MM.1S (cell line): ENCODE measurements around the gene PRKCA.

Source experiments
- DNase-seq: peaks from one replicate; pipeline ENCODE4 v3.0.0-alpha.2; 2015
- H2AFZ ChIP-seq: fragments of 300-600 bp; sonication (generic); 2 replicates; pipeline ENCODE4 v1.6.0; 2016; ENCODE audit warnings: antibody characterized with exemption, low read length
- H3F3A ChIP-seq: fragments of 300-600 bp; sonication (generic); 2 replicates; pipeline ENCODE4 v1.6.1; 2016; ENCODE audit warnings: mild to moderate bottlenecking, antibody characterized with exemption, low read length, moderate library complexity, mixed read lengths; ENCODE audit not compliant: insufficient read depth
- H3K27ac ChIP-seq: fragments of 300-600 bp; sonication (generic); 2 replicates; pipeline ENCODE4 v1.5.1; 2016; ENCODE audit warnings: mild to moderate bottlenecking, low read length
- H3K27me3 ChIP-seq: fragments of 300-600 bp; sonication (generic); replicated peaks from 2 replicates; pipeline ENCODE4 v1.6.0; 2016; ENCODE audit warnings: low read length; ENCODE audit not compliant: insufficient read depth
- H3K36me3 ChIP-seq: fragments of 300-600 bp; sonication (generic); replicated peaks from 2 replicates; pipeline ENCODE4 v1.6.1; 2016; ENCODE audit warnings: mild to moderate bottlenecking, low read length, mixed read lengths; ENCODE audit not compliant: insufficient read depth
- H3K4me1 ChIP-seq: fragments of 300-600 bp; sonication (generic); 2 replicates; pipeline ENCODE4 v1.6.1; 2016; ENCODE audit warnings: low read length, mixed read lengths
- H3K4me2 ChIP-seq: fragments of 300-600 bp; sonication (generic); 2 replicates; pipeline ENCODE4 v1.6.0; 2016; ENCODE audit warnings: low read depth, low read length
- H3K4me3 ChIP-seq: fragments of 300-600 bp; sonication (generic); 2 replicates; pipeline ENCODE4 v1.5.1; 2016; ENCODE audit warnings: low read length, mixed read lengths
- H3K79me2 ChIP-seq: fragments of 300-600 bp; sonication (generic); 2 replicates; pipeline ENCODE4 v1.6.1; 2016; ENCODE audit warnings: mixed run types, low read length, mixed read lengths
- H3K9ac ChIP-seq: fragments of 300-600 bp; sonication (generic); 2 replicates; pipeline ENCODE4 v1.6.1; 2016; ENCODE audit warnings: low read length, mixed read lengths
- H3K9me2 ChIP-seq: fragments of 300-600 bp; sonication (generic); replicated peaks from 2 replicates; pipeline ENCODE4 v1.6.1; 2016; ENCODE audit warnings: mild to moderate bottlenecking, low read length, mixed read lengths; ENCODE audit not compliant: insufficient read depth
- H3K9me3 ChIP-seq: fragments of 300-600 bp; sonication (generic); replicated peaks from 2 replicates; pipeline ENCODE4 v1.6.1; 2016; ENCODE audit warnings: mild to moderate bottlenecking, low read length, mixed read lengths; ENCODE audit not compliant: insufficient read depth
- H4K20me1 ChIP-seq: fragments of 300-600 bp; sonication (generic); 2 replicates; pipeline ENCODE4 v1.6.1; 2016; ENCODE audit warnings: mild to moderate bottlenecking, low read length, moderate library complexity, mixed read lengths; ENCODE audit not compliant: insufficient read depth
- CTCF ChIP-seq: fragments of 300-600 bp; sonication (generic); IDR thresholded peaks from 2 replicates; pipeline ENCODE4 v1.5.1; 2016; ENCODE audit warnings: antibody characterized with exemption, low read length, mixed read lengths
- EZH2 ChIP-seq: fragments of 300-600 bp; sonication (generic); optimal IDR thresholded peaks from 2 replicates; pipeline ENCODE3; 2017; ENCODE audit warnings: low read depth, mild to moderate bottlenecking, antibody characterized with exemption, low read length, mixed read lengths
- EZH2phosphoT487 ChIP-seq: fragments of 300-600 bp; sonication (generic); IDR thresholded peaks from 2 replicates; pipeline ENCODE4 v1.6.1; 2018; ENCODE audit warnings: antibody characterized with exemption, low read length

Gene PRKCA

GRCh38 chr17:66772148-66772812 lies 469.9 kb downstream of the PRKCA start:
- Histone ChIP-seq H3K79me2 (no peaks in the 10 kb centered on the region), H3K4me2 (no peak overlapping the region), H4K20me1 (no peaks in the 10 kb centered on the region), H3K27me3 (no peaks in the 10 kb centered on the region), H3K4me1 (no peaks in the 10 kb centered on the region), H3K9me2 (no peaks in the 10 kb centered on the region), H3K36me3 (no peaks in the 10 kb centered on the region), H2AFZ (no peak overlapping the region), H3F3A (no peaks in the 10 kb centered on the region), H3K9ac (no peak overlapping the region), H3K27ac (no peak overlapping the region), H3K9me3 (no peaks in the 10 kb centered on the region), H3K4me3 (no peak overlapping the region)
- TF ChIP-seq CTCF, result no peak
- TF ChIP-seq EZH2, result no peak
- TF ChIP-seq EZH2phosphoT487, result no peak
- no peak for DNase-seq

- Histone ChIP-seq H3K27me3 (no peaks in the 10 kb centered on the region), H3K4me1 (no peaks in the 10 kb centered on the region), H4K20me1 (no peaks in the 10 kb centered on the region), H2AFZ (no peak overlapping the region), H3K79me2 (no peaks in the 10 kb centered on the region), H3K9me2 (no peaks in the 10 kb centered on the region), H3K27ac (no peak overlapping the region), H3K4me2 (no peak overlapping the region), H3F3A (no peaks in the 10 kb centered on the region), H3K4me3 (no peak overlapping the region), H3K36me3 (no peaks in the 10 kb centered on the region), H3K9me3 (no peaks in the 10 kb centered on the region), H3K9ac (no peak overlapping the region)
- no peak for TF ChIP-seq CTCF
- no peak for TF ChIP-seq EZH2
- TF ChIP-seq EZH2phosphoT487, result no peak
- DNase-seq, result no peak
Measured at GRCh38 chr17:66775271-66775670, 472.9 kb downstream of the PRKCA start.

GRCh38 chr17:66775881-66776400 lies 473.5 kb downstream of the PRKCA start:
- Histone ChIP-seq H4K20me1 (no peaks in the 10 kb centered on the region), H3K27me3 (no peaks in the 10 kb centered on the region), H3F3A (no peaks in the 10 kb centered on the region), H3K9me2 (no peaks in the 10 kb centered on the region), H3K36me3 (no peaks in the 10 kb centered on the region), H3K4me1 (no peaks in the 10 kb centered on the region), H3K4me3 (no peak overlapping the region), H3K9me3 (no peaks in the 10 kb centered on the region), H2AFZ (no peak overlapping the region), H3K79me2 (no peaks in the 10 kb centered on the region), H3K4me2 (no peak overlapping the region), H3K9ac (no peak overlapping the region), H3K27ac (no peak overlapping the region)
- no peak for DNase-seq
- TF ChIP-seq EZH2 (no peak), EZH2phosphoT487 (no peak), CTCF (no peak)
